OCI-LY1 (cell line): ENCODE results near the gene PDE4C.

Source experiments
- H2AFZ ChIP-seq: fragments of 200-600 bp; sonication (generic), shearing (Covaris generic); 2 replicates; pipeline ENCODE4 v1.6.0; 2014; ENCODE audit warnings: antibody characterized with exemption, mild to moderate bottlenecking, low read length
- H3F3A ChIP-seq: fragments of 200-600 bp; sonication (generic), shearing (Covaris generic); 2 replicates; pipeline ENCODE4 v1.6.0; 2014; ENCODE audit warnings: mild to moderate bottlenecking, antibody characterized with exemption, low read length, moderate library complexity; ENCODE audit not compliant: insufficient read depth
- H3K27ac ChIP-seq: fragments of 200-600 bp; sonication (generic); 2 replicates; pipeline ENCODE4 v1.5.1; 2014; ENCODE audit warnings: low read length, mixed run types, mild to moderate bottlenecking, low read depth; ENCODE audit not compliant: poor library complexity, severe bottlenecking
- H3K27me3 ChIP-seq: fragments of 200-600 bp; sonication (generic); 2 replicates; pipeline ENCODE4 v1.6.0; 2014; ENCODE audit warnings: antibody characterized with exemption, mild to moderate bottlenecking, low read length, moderate library complexity; ENCODE audit not compliant: insufficient read depth
- H3K36me3 ChIP-seq: fragments of 200-600 bp; sonication (generic); 2 replicates; pipeline ENCODE4 v1.6.1; 2014; ENCODE audit warnings: mild to moderate bottlenecking, antibody characterized with exemption, low read length, moderate library complexity, mixed read lengths; ENCODE audit not compliant: insufficient read depth
- H3K4me1 ChIP-seq: fragments of 200-600 bp; sonication (generic); 2 replicates; pipeline ENCODE4 v1.5.1; 2014; ENCODE audit warnings: mild to moderate bottlenecking, low read length, moderate library complexity; ENCODE audit not compliant: insufficient read depth, severe bottlenecking
- H3K4me2 ChIP-seq: fragments of 200-600 bp; sonication (generic), shearing (Covaris generic); 2 replicates; pipeline ENCODE4 v1.6.1; 2014; ENCODE audit warnings: low read length
- H3K4me3 ChIP-seq: fragments of 200-600 bp; sonication (generic); 2 replicates; pipeline ENCODE4 v1.5.1; 2014; ENCODE audit warnings: low read length, low read depth, mild to moderate bottlenecking, mixed read lengths; ENCODE audit not compliant: poor library complexity, severe bottlenecking
- H3K79me2 ChIP-seq: fragments of 200-600 bp; shearing (Covaris generic); 2 replicates; pipeline ENCODE4 v1.6.1; 2016; ENCODE audit warnings: mixed run types, low read length, mixed read lengths; ENCODE audit not compliant: insufficient read depth
- H3K9ac ChIP-seq: fragments of 200-600 bp; sonication (generic), shearing (Covaris generic); 2 replicates; pipeline ENCODE4 v1.6.1; 2014; ENCODE audit warnings: mild to moderate bottlenecking, low read length, mixed read lengths
- H3K9me2 ChIP-seq: fragments of 200-600 bp; sonication (generic), shearing (Covaris generic); 2 replicates; pipeline ENCODE4 v1.6.1; 2014; ENCODE audit warnings: low read depth, mild to moderate bottlenecking, low read length, mixed read lengths
- H3K9me3 ChIP-seq: fragments of 200-600 bp; shearing (Covaris generic); 2 replicates; pipeline ENCODE4 v1.6.1; 2014; ENCODE audit warnings: low read length, mixed read lengths
- H4K20me1 ChIP-seq: fragments of 200-600 bp; sonication (generic), shearing (Covaris generic); 2 replicates; pipeline ENCODE4 v1.6.0; 2016; ENCODE audit warnings: mild to moderate bottlenecking, low read length; ENCODE audit not compliant: insufficient read depth
- EZH2 ChIP-seq: fragments of 200-600 bp; sonication (generic), shearing (Covaris generic); IDR thresholded peaks from 2 replicates; pipeline ENCODE4 v1.8.0; 2017; ENCODE audit warnings: borderline replicate concordance, mixed run types, mild to moderate bottlenecking, antibody characterized with exemption, low read length, moderate library complexity, mixed read lengths
- TF ChIP-seq, protein P1 (sequence below): fragments of 200-600 bp; sonication (generic), shearing (Covaris generic); IDR thresholded peaks from 2 replicates; pipeline ENCODE4 v1.5.1; 2017; ENCODE audit warnings: mild to moderate bottlenecking, antibody characterized with exemption, low read length, moderate library complexity, mixed read lengths

Gene PDE4C

GRCh38 chr19:18262917-18263316, 36.7 kb upstream of the PDE4C start:
- H3K4me1 ChIP-seq, result no peaks in the 10 kb centered on the region
- H3K9ac ChIP-seq, result no peak overlapping the region
- H3K4me3 ChIP-seq, result no peak overlapping the region
- no peaks in the 10 kb centered on the region for H4K20me1 ChIP-seq
- H3K27ac ChIP-seq, result no peak overlapping the region
- no peaks in the 10 kb centered on the region for H3K79me2 ChIP-seq
- H3K9me3 ChIP-seq, result no peaks in the 10 kb centered on the region
- H3K9me2 ChIP-seq, result no peaks in the 10 kb centered on the region
- H2AFZ ChIP-seq, result no peak overlapping the region
- H3F3A ChIP-seq, result no peaks in the 10 kb centered on the region
- no peaks in the 10 kb centered on the region for H3K36me3 ChIP-seq
- no peak for TF ChIP-seq EZH2
- H3K27me3 ChIP-seq, result no peaks in the 10 kb centered on the region
- H3K4me2 ChIP-seq, result no peak overlapping the region

GRCh38 chr19:18262144-18262543, 35.9 kb upstream of the PDE4C start:
- no peak overlapping the region for H3K27ac ChIP-seq
- H3K4me2 ChIP-seq, result no peak overlapping the region
- no peaks in the 10 kb centered on the region for H3K27me3 ChIP-seq
- H3K9me2 ChIP-seq, result no peaks in the 10 kb centered on the region
- no peaks in the 10 kb centered on the region for H3K79me2 ChIP-seq
- TF ChIP-seq, protein P1, sequence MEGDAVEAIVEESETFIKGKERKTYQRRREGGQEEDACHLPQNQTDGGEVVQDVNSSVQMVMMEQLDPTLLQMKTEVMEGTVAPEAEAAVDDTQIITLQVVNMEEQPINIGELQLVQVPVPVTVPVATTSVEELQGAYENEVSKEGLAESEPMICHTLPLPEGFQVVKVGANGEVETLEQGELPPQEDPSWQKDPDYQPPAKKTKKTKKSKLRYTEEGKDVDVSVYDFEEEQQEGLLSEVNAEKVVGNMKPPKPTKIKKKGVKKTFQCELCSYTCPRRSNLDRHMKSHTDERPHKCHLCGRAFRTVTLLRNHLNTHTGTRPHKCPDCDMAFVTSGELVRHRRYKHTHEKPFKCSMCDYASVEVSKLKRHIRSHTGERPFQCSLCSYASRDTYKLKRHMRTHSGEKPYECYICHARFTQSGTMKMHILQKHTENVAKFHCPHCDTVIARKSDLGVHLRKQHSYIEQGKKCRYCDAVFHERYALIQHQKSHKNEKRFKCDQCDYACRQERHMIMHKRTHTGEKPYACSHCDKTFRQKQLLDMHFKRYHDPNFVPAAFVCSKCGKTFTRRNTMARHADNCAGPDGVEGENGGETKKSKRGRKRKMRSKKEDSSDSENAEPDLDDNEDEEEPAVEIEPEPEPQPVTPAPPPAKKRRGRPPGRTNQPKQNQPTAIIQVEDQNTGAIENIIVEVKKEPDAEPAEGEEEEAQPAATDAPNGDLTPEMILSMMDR, result no peak
- TF ChIP-seq EZH2, result no peak
- no peak overlapping the region for H2AFZ ChIP-seq
- H3K36me3 ChIP-seq, result no peaks in the 10 kb centered on the region
- no peaks in the 10 kb centered on the region for H3K4me1 ChIP-seq
- no peaks in the 10 kb centered on the region for H4K20me1 ChIP-seq
- no peaks in the 10 kb centered on the region for H3K9me3 ChIP-seq
- no peak overlapping the region for H3K9ac ChIP-seq
- no peaks in the 10 kb centered on the region for H3F3A ChIP-seq
- no peak overlapping the region for H3K4me3 ChIP-seq

DNA sequence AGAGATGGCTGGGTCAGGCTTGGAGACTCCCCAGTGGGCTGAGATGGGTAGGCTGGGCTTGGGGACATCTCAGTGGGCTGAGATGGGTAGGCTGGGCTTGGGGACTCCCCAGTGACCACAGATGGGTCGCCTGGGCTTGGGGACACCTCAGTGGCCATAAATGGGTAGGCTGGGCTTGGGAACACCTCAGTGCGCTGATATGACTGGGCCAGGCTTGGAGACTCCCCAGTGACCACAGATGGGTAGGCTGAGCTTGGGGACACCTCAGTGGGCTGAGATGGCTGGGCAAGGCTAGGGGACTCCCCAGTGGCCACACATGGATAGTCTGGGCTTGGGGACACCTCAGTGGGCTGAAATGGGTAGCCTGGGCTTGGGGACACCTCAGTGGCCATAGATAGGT, 35.2 kb upstream of the PDE4C start:
- H3K9me3 ChIP-seq, result no peaks in the 10 kb centered on the region
- TF ChIP-seq EZH2, result no peak
- H2AFZ ChIP-seq, result no peak overlapping the region
- no peaks in the 10 kb centered on the region for H3F3A ChIP-seq
- H3K4me3 ChIP-seq, result no peak overlapping the region
- H3K4me2 ChIP-seq, result no peak overlapping the region
- no peaks in the 10 kb centered on the region for H3K4me1 ChIP-seq
- no peaks in the 10 kb centered on the region for H3K27me3 ChIP-seq
- H3K36me3 ChIP-seq, result no peaks in the 10 kb centered on the region
- H3K9me2 ChIP-seq, result no peaks in the 10 kb centered on the region
- H3K27ac ChIP-seq, result no peak overlapping the region
- H4K20me1 ChIP-seq, result no peaks in the 10 kb centered on the region
- H3K9ac ChIP-seq, result no peak overlapping the region
- no peaks in the 10 kb centered on the region for H3K79me2 ChIP-seq

GRCh38 chr19:18259893-18260292, 33.7 kb upstream of the PDE4C start:
- Histone ChIP-seq H3K36me3 (no peaks in the 10 kb centered on the region), H3K4me1 (peaks cover 4% of the 10 kb centered on the region), H3K4me2 (no peak overlapping the region), H3K9me2 (no peaks in the 10 kb centered on the region), H2AFZ (no peak overlapping the region), H3F3A (0 out of 2 replicates have a peak, but pooled peaks cover under 1% of the 10 kb centered on the region), H3K27ac (no peak overlapping the region), H3K27me3 (no peaks in the 10 kb centered on the region), H3K79me2 (no peaks in the 10 kb centered on the region), H3K9ac (no peak overlapping the region), H3K9me3 (no peaks in the 10 kb centered on the region), H3K4me3 (no peak overlapping the region), H4K20me1 (no peaks in the 10 kb centered on the region)
- no peak for TF ChIP-seq EZH2
- TF ChIP-seq, protein P1, result no peak
